Neural cell (in vitro differentiated cells): Measurements from ENCODE around the gene OGFOD3.

ENCODE experiments used
- EZH2 ChIP-seq: fragments of 200-600, 300-800 bp; shearing (Covaris generic), sonication (generic); IDR thresholded peaks from 2 replicates; pipeline ENCODE4 v1.6.1; 2014; ENCODE audit warnings: antibody characterized with exemption, low read length, borderline replicate concordance, mild to moderate bottlenecking; ENCODE audit not compliant: insufficient read depth, poor library complexity, severe bottlenecking
- RAD21 ChIP-seq: fragments of 450-650 bp; conservative IDR thresholded peaks from 2 replicates; pipeline ENCODE4 v1.6.1; 2014; ENCODE audit warnings: antibody characterized with exemption, mild to moderate bottlenecking, moderate library complexity
- TF ChIP-seq, protein P1 (sequence below): fragments of 450-650 bp; IDR thresholded peaks from 2 replicates; pipeline ENCODE4 v1.5.1; 2014; ENCODE audit warnings: antibody characterized with exemption, mild to moderate bottlenecking, moderate library complexity; ENCODE audit not compliant: poor library complexity, severe bottlenecking

DNA sequence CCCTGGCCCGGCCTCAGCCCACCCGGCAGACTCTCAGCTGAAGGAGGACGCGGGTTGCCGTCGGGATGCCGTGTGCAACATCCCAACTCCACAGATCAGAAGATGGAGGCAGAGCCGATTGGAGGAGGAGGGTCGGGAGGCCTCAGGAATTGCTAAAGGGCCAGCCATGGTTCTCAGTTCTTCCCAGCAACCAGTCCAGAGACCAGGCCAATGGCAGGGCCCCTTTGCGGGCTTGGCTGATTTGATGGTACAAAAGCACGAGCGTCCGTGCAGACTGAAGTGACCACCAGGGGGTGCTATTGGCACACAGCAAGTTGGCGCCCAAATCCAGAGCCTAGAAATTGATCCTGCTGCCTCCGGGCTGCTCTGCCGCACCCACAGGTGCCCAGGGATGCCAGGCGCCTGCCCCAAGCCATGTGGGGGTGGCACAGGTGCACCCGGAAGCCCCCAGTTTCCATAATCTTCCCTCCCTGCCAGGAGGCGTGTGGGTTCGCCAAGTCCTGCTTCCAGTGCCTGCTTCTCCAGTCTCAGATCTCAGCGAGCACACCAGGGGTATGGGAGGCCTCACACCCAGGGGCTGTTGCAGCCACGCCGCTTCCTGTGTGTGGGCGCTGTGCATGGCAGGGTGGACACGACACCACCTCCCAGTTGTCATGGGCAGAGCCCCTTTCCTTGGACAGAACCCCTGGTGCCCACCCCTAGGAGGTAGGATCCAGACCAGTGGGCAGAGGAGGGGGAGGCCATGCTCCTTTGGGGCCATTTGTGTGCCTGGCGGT is 66.5 kb downstream of the OGFOD3 start:
- TF ChIP-seq, protein P1, sequence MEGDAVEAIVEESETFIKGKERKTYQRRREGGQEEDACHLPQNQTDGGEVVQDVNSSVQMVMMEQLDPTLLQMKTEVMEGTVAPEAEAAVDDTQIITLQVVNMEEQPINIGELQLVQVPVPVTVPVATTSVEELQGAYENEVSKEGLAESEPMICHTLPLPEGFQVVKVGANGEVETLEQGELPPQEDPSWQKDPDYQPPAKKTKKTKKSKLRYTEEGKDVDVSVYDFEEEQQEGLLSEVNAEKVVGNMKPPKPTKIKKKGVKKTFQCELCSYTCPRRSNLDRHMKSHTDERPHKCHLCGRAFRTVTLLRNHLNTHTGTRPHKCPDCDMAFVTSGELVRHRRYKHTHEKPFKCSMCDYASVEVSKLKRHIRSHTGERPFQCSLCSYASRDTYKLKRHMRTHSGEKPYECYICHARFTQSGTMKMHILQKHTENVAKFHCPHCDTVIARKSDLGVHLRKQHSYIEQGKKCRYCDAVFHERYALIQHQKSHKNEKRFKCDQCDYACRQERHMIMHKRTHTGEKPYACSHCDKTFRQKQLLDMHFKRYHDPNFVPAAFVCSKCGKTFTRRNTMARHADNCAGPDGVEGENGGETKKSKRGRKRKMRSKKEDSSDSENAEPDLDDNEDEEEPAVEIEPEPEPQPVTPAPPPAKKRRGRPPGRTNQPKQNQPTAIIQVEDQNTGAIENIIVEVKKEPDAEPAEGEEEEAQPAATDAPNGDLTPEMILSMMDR, result peak; percentile 98
- TF ChIP-seq RAD21 (peak; percentile 97), EZH2 (no peak)
